NCI-H526 (cell line): ENCODE results near the gene CHM.
"Not testable (repeated sequence)": the region's sequence is repeated elsewhere in the genome, so short reads cannot be mapped to it uniquely, and the experiment has no call there.

Source experiments
- DNase-seq, 2 experiments: peaks; one replicate each; lab custom pipeline; 2025; lab: John Stamatoyannopoulos, UW

CHM gene

DNA sequence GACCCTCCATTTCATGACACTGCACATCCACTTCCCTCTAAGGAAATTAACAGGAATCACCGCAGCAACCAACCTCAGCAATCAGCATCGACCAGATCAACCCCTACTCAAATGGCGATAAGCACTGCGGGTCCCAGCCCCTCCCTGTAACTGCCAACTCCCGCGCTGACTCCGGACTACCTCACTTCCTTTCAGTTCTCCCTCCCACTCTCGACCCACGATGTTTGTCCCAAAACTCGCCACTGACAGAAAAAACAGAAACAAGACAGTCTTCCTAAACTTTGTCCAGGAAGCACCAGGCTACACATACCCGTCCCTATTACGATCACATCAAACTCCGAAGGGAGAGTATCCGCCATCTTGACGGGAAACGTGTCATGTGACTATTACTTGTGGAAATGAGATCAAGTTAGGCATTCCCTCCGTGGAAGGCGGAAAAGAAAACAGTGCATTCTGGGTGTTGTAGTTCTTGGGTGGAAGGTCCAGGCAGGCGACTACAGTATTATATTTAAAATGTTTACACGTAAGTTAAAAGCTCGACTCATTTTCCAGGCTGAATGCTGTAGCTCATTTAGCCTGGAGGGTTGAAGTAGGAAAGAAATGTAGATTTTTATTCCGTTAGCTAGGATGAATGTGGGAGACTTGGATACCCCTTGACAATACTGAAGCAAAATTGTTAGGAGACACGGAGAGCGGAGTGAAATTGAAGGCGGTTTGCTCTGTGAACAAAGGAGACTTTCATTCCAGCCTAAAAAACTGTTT is at the start of gene CHM:
CHM (minus strand) TSS at position 385 of the 762 bp plus-strand sequence; CDS start at position 359, 26 bp downstream.
- no peak for DNase-seq

- no peak for DNase-seq
Observed at GRCh38 chrX:86078650-86079049, 31.3 kb upstream of the CHM start.

DNA sequence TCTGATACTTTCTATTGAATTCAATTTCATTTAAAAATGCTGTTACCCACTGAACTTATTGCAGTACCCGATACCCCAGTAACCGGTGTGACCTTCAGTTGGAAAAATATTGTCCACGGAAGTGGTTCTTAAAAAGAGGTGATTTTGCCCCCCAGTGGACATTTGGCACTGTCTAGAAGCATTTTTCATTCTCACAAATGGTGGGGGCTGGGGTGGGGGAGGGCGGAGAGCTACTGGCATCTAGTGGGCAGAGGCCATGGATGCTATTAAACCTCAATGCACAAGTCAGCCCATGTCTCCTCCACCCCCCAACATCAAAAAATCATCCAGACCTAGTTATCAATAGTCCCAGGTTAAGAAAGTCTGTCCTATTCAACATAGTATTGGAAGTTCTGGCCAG is 19.6 kb upstream of the CHM start:
- DNase-seq, result no peak

- DNase-seq, result no peak
Observed at GRCh38 chrX:86061407-86061806, 14.0 kb upstream of the CHM start.

GRCh38 chrX:86051741-86052140 is 4.4 kb upstream of the CHM start:
- DNase-seq, result no peak

GRCh38 chrX:86047936-86048280 is 550 bp upstream of the CHM start:
- no peak for DNase-seq

- DNase-seq, result no peak
Observed at GRCh38 chrX:86044216-86044615, 3.1 kb downstream of the CHM start.

GRCh38 chrX:86039625-86040568 is 7.5 kb downstream of the CHM start:
- DNase-seq, result no peak

- no peak for DNase-seq
Observed at GRCh38 chrX:86033385-86033784, 14.0 kb downstream of the CHM start.

DNA sequence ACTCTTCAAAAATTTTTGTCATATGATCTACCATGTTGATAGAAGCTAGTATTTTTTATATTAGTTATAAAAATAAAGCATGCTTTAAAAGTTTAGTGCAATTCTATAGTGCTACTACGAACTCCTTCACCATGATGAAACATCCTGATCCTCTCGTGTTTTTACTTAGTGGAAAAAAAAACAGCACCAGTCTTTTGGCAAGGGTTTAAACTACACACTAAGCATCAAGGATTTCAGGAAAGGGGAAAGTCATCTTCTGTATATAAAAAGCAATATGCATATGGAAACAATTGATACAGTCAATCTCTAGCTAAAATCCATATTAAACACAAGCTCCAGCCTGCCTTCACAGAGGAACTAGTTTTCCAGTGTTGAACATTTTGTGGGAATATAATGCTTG is 18.7 kb downstream of the CHM start:
- DNase-seq, result no peak

DNA sequence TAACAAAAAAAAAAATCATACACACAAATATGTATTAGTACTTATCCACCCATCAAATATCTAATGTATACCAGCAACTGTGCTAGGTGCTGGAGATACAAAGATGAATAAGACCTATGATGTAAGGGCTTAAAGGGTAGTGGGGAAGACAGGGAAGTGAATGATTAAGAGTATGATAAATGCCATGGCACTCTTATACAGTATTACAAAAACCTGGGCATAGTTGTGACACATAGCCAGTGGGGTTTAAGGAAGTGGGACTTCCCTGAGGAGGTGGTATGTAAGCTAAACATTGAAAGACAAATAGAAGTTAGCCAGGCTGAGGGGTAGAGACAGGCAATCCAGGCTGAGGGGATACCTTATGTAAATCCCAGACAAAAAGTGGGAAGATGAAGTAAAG is 23.5 kb downstream of the CHM start:
- no peak for DNase-seq

DNA sequence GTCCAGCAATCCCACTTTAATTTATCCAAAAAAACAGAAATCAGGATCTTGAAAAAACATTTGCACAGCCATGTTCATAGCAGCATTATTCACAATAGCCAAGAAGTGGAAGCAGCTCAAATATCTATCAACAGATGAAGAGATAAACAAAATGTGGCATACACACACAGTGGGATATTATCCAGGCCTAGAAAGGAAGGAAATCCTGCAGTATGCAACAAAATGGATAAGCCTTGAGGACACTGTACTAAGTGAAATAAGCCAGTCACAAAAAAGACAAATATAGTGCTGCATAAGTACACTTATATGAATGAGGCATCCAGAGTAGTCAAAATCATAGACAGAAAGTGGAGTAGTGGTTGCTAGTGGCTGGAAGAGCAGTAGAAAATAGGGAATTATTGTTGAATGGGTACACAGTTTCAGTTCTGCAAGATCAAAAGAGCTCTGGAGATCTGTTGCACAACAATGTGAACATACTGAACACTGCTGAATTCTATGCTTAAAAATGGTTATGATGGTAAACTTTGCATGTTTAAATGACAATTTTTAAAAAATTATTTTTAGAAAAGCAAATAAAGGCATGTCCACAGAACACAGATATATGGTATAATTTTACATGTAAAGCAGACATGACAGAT is 25.6 kb downstream of the CHM start:
- DNase-seq, result no peak

DNA sequence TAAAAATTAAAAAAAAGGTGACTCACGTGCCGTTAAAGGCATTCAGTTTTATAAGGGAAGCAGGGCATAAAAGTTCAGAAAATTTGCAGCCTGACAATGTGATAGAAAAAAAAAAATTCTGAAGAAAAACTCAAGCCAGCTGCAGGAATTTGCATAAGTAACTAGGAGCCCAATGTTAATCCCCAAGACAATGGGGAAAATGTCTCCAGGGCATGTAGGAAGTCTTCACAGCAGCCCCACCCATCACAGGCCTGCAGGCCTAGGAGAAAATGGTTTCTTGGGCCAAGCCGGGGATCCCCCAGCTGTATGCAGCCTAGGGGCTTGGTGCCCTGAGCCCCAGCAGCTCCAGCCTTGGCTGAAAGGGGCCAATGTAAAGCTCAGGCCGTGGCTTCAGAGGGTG is 31.2 kb downstream of the CHM start:
- DNase-seq, result no peak

DNA sequence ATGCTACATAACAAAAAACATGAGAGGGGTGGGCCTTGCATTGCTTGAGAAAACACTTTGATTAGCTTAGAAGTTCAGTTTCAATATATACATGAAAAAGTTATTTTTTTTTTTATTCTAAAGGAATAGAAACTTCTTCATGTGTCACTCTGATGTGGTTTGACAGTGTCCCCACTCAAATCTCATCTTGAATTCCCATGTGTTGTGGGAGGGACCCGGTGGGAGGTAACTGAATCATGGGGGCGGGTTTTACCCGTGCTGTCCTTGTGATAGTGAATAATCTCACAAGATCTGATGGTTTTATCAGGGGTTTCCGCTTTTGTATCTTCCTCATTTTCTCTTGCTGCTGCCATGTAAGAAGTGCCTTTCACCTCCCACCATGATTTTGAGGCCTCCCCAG is 32.4 kb downstream of the CHM start:
- not testable (repeated sequence) for DNase-seq

DNA sequence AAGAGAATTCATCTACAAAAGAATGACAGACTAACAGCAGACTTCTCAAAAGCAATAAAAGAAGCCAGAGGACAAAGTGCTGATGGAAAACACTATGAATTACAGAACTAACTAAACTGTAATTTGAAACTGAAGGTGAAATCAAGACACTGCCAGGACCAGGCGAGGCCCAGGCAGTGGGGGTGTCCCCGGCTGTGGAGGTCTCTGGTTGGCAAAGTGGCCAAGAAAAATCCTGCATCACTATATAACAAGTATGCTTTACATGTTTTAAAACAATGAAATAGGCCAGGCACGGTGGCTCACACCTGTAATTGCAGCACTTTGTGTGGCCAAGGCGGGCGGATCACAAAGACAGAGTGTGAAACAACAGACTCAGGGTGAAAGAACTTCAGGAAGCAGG is 32.9 kb downstream of the CHM start:
- DNase-seq, result no peak

DNA sequence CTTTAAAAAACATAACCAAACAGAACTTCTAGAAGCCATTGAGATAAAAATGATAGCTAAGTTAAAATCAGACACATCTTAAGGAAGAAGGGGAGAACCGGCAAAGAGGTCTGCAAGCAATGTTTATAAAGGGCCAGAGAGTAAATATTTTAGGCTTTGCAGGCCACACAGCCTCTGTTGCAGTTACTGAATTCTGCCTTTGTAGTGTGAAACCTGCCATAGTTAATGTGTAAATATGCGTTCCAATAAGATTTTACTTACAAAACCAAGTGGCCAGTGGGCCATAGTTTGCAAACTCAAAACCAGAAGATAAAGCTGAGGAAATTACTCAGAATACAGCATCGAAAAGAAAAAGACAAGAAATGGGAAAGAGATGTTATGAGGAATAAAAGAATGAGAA is 33.6 kb downstream of the CHM start:
- DNase-seq, result no peak

DNA sequence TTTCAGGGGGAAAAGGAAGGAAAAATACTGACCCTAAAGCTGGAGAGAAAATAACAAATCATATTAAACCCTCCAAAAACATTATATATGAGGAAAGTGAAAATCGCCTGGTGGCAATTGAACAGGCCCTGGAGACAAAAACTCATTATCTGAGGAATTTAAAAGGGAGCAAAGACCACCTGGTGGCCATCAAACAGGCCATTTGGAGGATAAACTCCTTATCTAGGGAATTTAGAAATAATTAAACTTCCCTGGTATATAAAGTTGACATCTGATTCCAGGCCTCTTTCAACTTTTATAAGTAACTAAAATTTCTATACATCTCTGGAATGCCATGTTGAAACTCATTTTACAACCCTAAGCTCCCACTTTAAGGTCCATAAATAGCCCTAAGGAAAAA is 35.2 kb downstream of the CHM start:
- DNase-seq, result no peak

- DNase-seq, result not testable (repeated sequence)
Observed at GRCh38 chrX:86009803-86010202, 37.6 kb downstream of the CHM start.

GRCh38 chrX:86007891-86008290 is 39.5 kb downstream of the CHM start:
- not testable (repeated sequence) for DNase-seq

GRCh38 chrX:86002076-86002896 is 45.1 kb downstream of the CHM start:
- peak; percentile 24 to 56 for DNase-seq

- DNase-seq, result no peak
Observed at GRCh38 chrX:85998954-85999353, 48.4 kb downstream of the CHM start.

DNA sequence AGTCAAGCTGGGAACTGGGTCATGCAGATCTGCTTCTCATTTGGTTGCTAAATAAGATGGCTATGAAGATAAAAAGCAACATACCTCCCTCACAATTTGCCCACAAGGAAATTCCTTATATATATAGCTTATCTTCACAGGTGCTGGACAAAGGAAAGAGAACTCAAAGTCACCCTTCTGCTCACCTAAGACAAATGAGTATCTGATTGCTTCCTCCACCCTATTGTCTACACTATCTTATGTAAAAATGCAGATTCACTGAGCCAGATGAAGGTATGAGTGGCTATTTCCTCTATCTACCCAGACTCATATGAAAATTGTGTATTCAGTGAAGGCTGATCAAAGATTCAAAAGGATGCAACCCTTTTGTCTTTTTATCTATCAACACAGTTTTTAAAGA is 50.8 kb downstream of the CHM start:
- peak; percentile 13 to 15 for DNase-seq
